Liver (tissue), 3 donors: ENCODE results near the gene MAPRE3.

ENCODE experiments used
- CTCF ChIP-seq: fragments of 150-350 bp; IDR thresholded peaks from 2 replicates; pipeline ENCODE4 v1.5.1; 2017; ENCODE audit warnings: improper control_type of control experiment, low read depth, low read length; ENCODE audit not compliant: missing input control
- EGR1 ChIP-seq, 2 donors: IDR thresholded peaks; 2 replicates each; pipeline ENCODE4 v1.6.1; 2016 to 2018; ENCODE audit warnings: antibody characterized with exemption in 2 of 2, low read depth in 2 of 2
- FOXA1 ChIP-seq: IDR thresholded peaks from 2 replicates; pipeline ENCODE4 v1.6.1; 2016; ENCODE audit warnings: antibody characterized with exemption
- GABPA ChIP-seq, 2 donors: IDR thresholded peaks in 1 of 2; conservative IDR thresholded peaks in 1 of 2; 2 replicates each; pipeline ENCODE4 v1.6.1; 2016; ENCODE audit warnings: antibody characterized with exemption in 2 of 2, mild to moderate bottlenecking in 1 of 2, moderate library complexity in 1 of 2
- HNF4G ChIP-seq: IDR thresholded peaks from 2 replicates; pipeline ENCODE4 v1.6.1; 2016; ENCODE audit warnings: antibody characterized with exemption
- JUND ChIP-seq, 2 donors: IDR thresholded peaks; 2 replicates each; pipeline ENCODE4 v1.6.1; 2016; ENCODE audit warnings: antibody characterized with exemption in 2 of 2
- MAX ChIP-seq: IDR thresholded peaks from 2 replicates; pipeline ENCODE4 v1.6.1; 2016; ENCODE audit warnings: antibody characterized with exemption
- REST ChIP-seq: IDR thresholded peaks from 2 replicates; pipeline ENCODE4 v1.6.1; 2016; ENCODE audit warnings: antibody characterized with exemption, mild to moderate bottlenecking
- RXRA ChIP-seq, 2 donors: IDR thresholded peaks; 2 replicates each; pipeline ENCODE4 v1.6.1; 2017 to 2018; ENCODE audit warnings: antibody characterized with exemption in 2 of 2, mild to moderate bottlenecking in 1 of 2
- SP1 ChIP-seq: IDR thresholded peaks from 2 replicates; pipeline ENCODE4 v1.6.1; 2018; ENCODE audit warnings: antibody characterized with exemption, mild to moderate bottlenecking
- TAF1 ChIP-seq: conservative IDR thresholded peaks from 2 replicates; pipeline ENCODE4 v1.6.1; 2016; ENCODE audit warnings: antibody characterized with exemption, mild to moderate bottlenecking
- YY1 ChIP-seq: IDR thresholded peaks from 2 replicates; pipeline ENCODE4 v1.6.1; 2016; ENCODE audit warnings: antibody characterized with exemption, mild to moderate bottlenecking
- donor health status: healthy.
- donor health status: healthy.

- TF ChIP-seq MAX: no peak
- TF ChIP-seq CTCF: no peak
- TF ChIP-seq YY1: no peak
- TF ChIP-seq SP1: peak; percentile 57
- TF ChIP-seq REST: peak; percentile 73
- TF ChIP-seq RXRA (IDR thresholded peaks at IDR 0.05): peak; percentile 56 to 58
- TF ChIP-seq GABPA (IDR thresholded peaks at IDR 0.05 in 1 of 2, conservative IDR thresholded peaks at IDR 0.05 in 1 of 2): no peak
- TF ChIP-seq FOXA1: no peak
- TF ChIP-seq EGR1 (IDR thresholded peaks at IDR 0.05; ENCODE audit: low read depth in 2 of 2): no peak
- no peak for TF ChIP-seq TAF1
- TF ChIP-seq HNF4G: peak; percentile 10
- no peak for TF ChIP-seq JUND (IDR thresholded peaks at IDR 0.05)
Observed at GRCh38 chr2:27019931-27020855, 49.8 kb downstream of the MAPRE3 start.
